K562 (cell line): Measurements from ENCODE around the gene CLDN7. TPM values are rescaled to one million over a fixed set of nuclear protein-coding genes. Genes with fewer than 3 reads are reported as not detected.

Experiments
- ATAC-seq: fragments of 200-7000 bp; cut with Tn5 transposase; 3 replicates; pipeline ENCODE4 v1.9.1; 2020; ENCODE audit warnings: moderate library complexity
- BruUV-seq: library from RNA; stranded (reverse); fragments of 400-500 nt; replicated peaks from 2 replicates; lab custom pipeline; 2021; lab: Mats Ljungman, UMichigan
- CTCF ChIA-PET: fragments of 300-600 bp; formaldehyde crosslinking; extraction: SDS; loops from one replicate; lab custom pipeline; 2021; ENCODE audit warnings: low intra/inter-chr PET ratio; lab: Yijun Ruan, JAX
- POLR2A ChIA-PET: fragments of 300-600, 350-650 bp; sonication (Branson Sonifier 250); formaldehyde crosslinking; extraction: SDS; loops from one replicate; lab custom pipeline; 2021; ENCODE audit warnings: antibody characterized with exemption, inconsistent platforms; lab: Yijun Ruan, JAX
- DNase-seq, 4 experiments: peaks; one replicate each; pipeline versions ENCODE4 v3.0.0 to v3.0.0-alpha.2; 2011 to 2018; ENCODE audit warnings: low spot score in 3 of 4, mixed read lengths in 3 of 4; ENCODE audit errors: extremely low read depth in 1 of 4
- FAIRE-seq: peaks from 2 replicates; lab custom pipeline; 2011; peaks lifted over from hg19 to GRCh38; lab: Jason Lieb, UNC
- H2AFZ ChIP-seq: 2 replicates; pipeline ENCODE4 v1.6.0; 2011; ENCODE audit warnings: low read depth, low read length, control low read depth, inconsistent platforms
- H3K27ac ChIP-seq: fragments of 200-600 bp; 3 replicates; pipeline ENCODE4 v1.8.0; 2011; ENCODE audit warnings: low read depth, mild to moderate bottlenecking, control low read depth, inconsistent platforms, low read length, moderate library complexity, mixed read lengths; ENCODE audit errors: extremely low read depth
- H3K27me3 ChIP-seq, 2 experiments: fragments of 300-600 bp in 1 of 2; 2 replicates in 1 of 2; 3 replicates in 1 of 2; pipeline versions ENCODE4 v1.6.0 to v1.8.0; 2011; ENCODE audit warnings: inconsistent platforms in 2 of 2, low read length in 2 of 2, mild to moderate bottlenecking in 1 of 2, mixed read lengths in 1 of 2, moderate library complexity in 1 of 2; ENCODE audit not compliant: control insufficient read depth in 2 of 2, insufficient read depth in 2 of 2
- H3K36me3 ChIP-seq: fragments of 300-600 bp; 3 replicates; pipeline ENCODE4 v1.8.0; 2011; ENCODE audit warnings: mild to moderate bottlenecking, low read length, inconsistent platforms; ENCODE audit not compliant: control insufficient read depth, insufficient read depth
- H3K4me1 ChIP-seq, 2 experiments: fragments of 200-600 bp in 1 of 2; replicated peaks in 1 of 2; 2 replicates in 1 of 2; 3 replicates in 1 of 2; pipeline versions ENCODE4 v1.5.1 to v1.8.0; 2011; ENCODE audit warnings: inconsistent platforms in 2 of 2, low read length in 2 of 2, mild to moderate bottlenecking in 1 of 2, mixed read lengths in 1 of 2, moderate library complexity in 1 of 2; ENCODE audit not compliant: control insufficient read depth in 2 of 2, insufficient read depth in 2 of 2
- H3K4me2 ChIP-seq: 2 replicates; pipeline ENCODE4 v1.6.1; 2011; ENCODE audit warnings: low read length, control low read depth, inconsistent platforms, mixed read lengths; ENCODE audit not compliant: insufficient read depth
- H3K4me3 ChIP-seq: fragments of 200-600 bp; sonication (generic), shearing (Covaris generic); 2 replicates; pipeline ENCODE4 v1.5.1; 2016; ENCODE audit warnings: control low read depth, inconsistent platforms
- H3K79me2 ChIP-seq: fragments of 200-600 bp; 3 replicates; pipeline ENCODE4 v1.8.0; 2011; ENCODE audit warnings: low read length, inconsistent platforms; ENCODE audit not compliant: control insufficient read depth, insufficient read depth
- H3K9ac ChIP-seq, 2 experiments: 2 replicates each; pipeline versions ENCODE4 v1.6.0 to v1.6.1; 2011; ENCODE audit warnings: low read depth in 2 of 2, low read length in 2 of 2, control low read depth in 1 of 2, inconsistent platforms in 1 of 2, mild to moderate bottlenecking in 1 of 2, mixed read lengths in 1 of 2; ENCODE audit not compliant: insufficient read depth in 1 of 2
- H3K9me1 ChIP-seq: one replicate; pipeline ENCODE4 v1.6.0; 2011; ENCODE audit warnings: inconsistent platforms, mild to moderate bottlenecking, low read length, moderate library complexity; ENCODE audit not compliant: control insufficient read depth, insufficient read depth
- H3K9me3 ChIP-seq: replicated peaks from 2 replicates; pipeline ENCODE4 v1.5.1; 2011; ENCODE audit warnings: low read depth, low read length, inconsistent platforms; ENCODE audit not compliant: control insufficient read depth, insufficient read depth
- H4K20me1 ChIP-seq: replicated peaks from 2 replicates; pipeline ENCODE4 v1.6.1; 2011; ENCODE audit warnings: low read length, inconsistent platforms, mixed read lengths; ENCODE audit not compliant: control insufficient read depth, insufficient read depth
- DDX20 ChIP-seq: fragments of 450-650 bp; IDR thresholded peaks from 2 replicates; pipeline ENCODE4 v1.6.1; 2016; ENCODE audit warnings: missing genetic modification characterization, low read depth, mild to moderate bottlenecking, missing compliant biosample characterization, moderate library complexity
- EHMT2 ChIP-seq: fragments of 450-650 bp; IDR thresholded peaks from 2 replicates; pipeline ENCODE4 v1.6.1; 2018; ENCODE audit warnings: antibody characterized with exemption
- ELF4 ChIP-seq: fragments of 450-650 bp; formaldehyde crosslinking; IDR thresholded peaks from 2 replicates; pipeline ENCODE4 v1.4.0; 2022; ENCODE audit warnings: missing genetic modification characterization
- EP300 ChIP-seq: IDR thresholded peaks from 2 replicates; pipeline ENCODE4 v1.6.1; 2012; ENCODE audit warnings: low read length, improper control_type of control experiment
- FOXA3 ChIP-seq, 2 experiments: fragments of 450-650 bp in 1 of 2; sonication (generic) in 1 of 2; formaldehyde crosslinking; IDR thresholded peaks in 1 of 2; conservative IDR thresholded peaks in 1 of 2; 2 replicates each; pipeline versions ENCODE4 v1.4.0 to v1.8.0; 2020 to 2022; ENCODE audit warnings: mild to moderate bottlenecking in 2 of 2, missing genetic modification reagents in 1 of 2
- FOXJ3 ChIP-seq: sonication (generic); formaldehyde crosslinking; IDR thresholded peaks from 2 replicates; pipeline ENCODE4 v1.4.0; 2020; ENCODE audit warnings: mild to moderate bottlenecking, missing genetic modification reagents
- FUS ChIP-seq: fragments of 200-400 bp; formaldehyde crosslinking; optimal IDR thresholded peaks from 2 replicates; pipeline ENCODE3; 2017; ENCODE audit warnings: low read depth, low read length
- IFI16 ChIP-seq: fragments of 250-450 bp; sonication (Bioruptor Pico); IDR thresholded peaks from 2 replicates; pipeline ENCODE4 v2.1.2; 2022; ENCODE audit warnings: mild to moderate bottlenecking, inconsistent platforms
- KDM2B ChIP-seq: fragments of 250-450 bp; sonication (Bioruptor Pico); IDR thresholded peaks from 2 replicates; pipeline ENCODE4 v1.8.0; 2021; ENCODE audit warnings: mild to moderate bottlenecking, moderate library complexity
- NR2C2 ChIP-seq, 2 experiments: fragments of 200-800 bp in 1 of 2; sonication (Bioruptor generic) in 1 of 2; sonication (generic) in 1 of 2; formaldehyde crosslinking in 1 of 2; IDR thresholded peaks; 2 replicates each; pipeline versions ENCODE4 v1.6.1 to v1.8.0; 2016 to 2022; ENCODE audit warnings: mild to moderate bottlenecking in 1 of 2, missing compliant biosample characterization in 1 of 2, missing genetic modification characterization in 1 of 2, missing genetic modification reagents in 1 of 2
- NRF1 ChIP-seq, 2 experiments: fragments of 450-650 bp; IDR thresholded peaks in 1 of 2; conservative IDR thresholded peaks in 1 of 2; 2 replicates each; pipeline ENCODE4 v1.6.1; 2014; ENCODE audit warnings: mild to moderate bottlenecking in 2 of 2
- PHF21A ChIP-seq: fragments of 450-650 bp; IDR thresholded peaks from 2 replicates; pipeline ENCODE4 v1.6.1; 2017; ENCODE audit warnings: low read depth, borderline replicate concordance
- RFX5 ChIP-seq: IDR thresholded peaks from 2 replicates; pipeline ENCODE4 v1.6.1; 2011; ENCODE audit warnings: low read depth, mild to moderate bottlenecking, improper control_type of control experiment, low read length
- SIN3B ChIP-seq: fragments of 450-650 bp; IDR thresholded peaks from 2 replicates; pipeline ENCODE4 v1.6.1; 2017; ENCODE audit warnings: low read depth, mild to moderate bottlenecking, moderate library complexity
- TCF3 ChIP-seq: sonication (generic); formaldehyde crosslinking; IDR thresholded peaks from 2 replicates; pipeline ENCODE4 v1.4.0; 2020; ENCODE audit warnings: mild to moderate bottlenecking, missing genetic modification reagents
- TEAD1 ChIP-seq, 2 experiments: fragments of 450-650 bp in 1 of 2; sonication (generic) in 1 of 2; formaldehyde crosslinking; IDR thresholded peaks; 2 replicates each; pipeline versions ENCODE4 v1.4.0 to v1.8.0; 2020 to 2022; ENCODE audit warnings: mild to moderate bottlenecking in 2 of 2, missing genetic modification reagents in 1 of 2
- WGBS: fragments of 100-300 bp; shearing (Covaris generic); methylation state at CpG from one replicate; pipeline ENCODE4 v1.1.6; 2016; ENCODE audit warnings: low coverage, mixed read lengths; ENCODE audit not compliant: insufficient coverage; ENCODE audit errors: missing lambda C conversion rate; 5-methylcytosine and 5-hydroxymethylcytosine counted together
- in situ Hi-C: fragments of 300-500 bp; cut with MboI; formaldehyde crosslinking; loops from 4 replicates; pipeline ENCODE4 v1.15.0; 2018; ENCODE audit warnings: inconsistent platforms, mixed read lengths
- intact Hi-C: fragments of 100-400 bp; cut with micrococcal nuclease; formaldehyde crosslinking; loops from 2 replicates; pipeline ENCODE4 v1.14.2; 2022
- polyA plus RNA-seq, 8 experiments: library from polyadenylated mRNA; depleted of rRNA in 4 of 8; stranded (reverse) in 5 of 8; unstranded in 3 of 8; fragments of >200 nt; fragmentation: Nextera tagmentation in 2 of 8; fragmentation: Illumina TruSeq in 1 of 8; extraction: Ambion mirVana in 2 of 8; extraction: Trizol in 1 of 8; gene quantifications; 2 replicates each; pipeline versions ENCODE4 v1.2.1 to v1.2.3, GENCODE V29; 2011 to 2014; ENCODE audit warnings: inconsistent platforms in 1 of 8, missing spikeins in 1 of 8
- total RNA-seq, 7 experiments: library from RNA; depleted of rRNA in 6 of 7; stranded (reverse); fragments of >200 nt in 6 of 7; fragmentation: Illumina TruSeq in 2 of 7; extraction: Trizol in 2 of 7; gene quantifications; 2 replicates each; pipeline versions ENCODE4 v1.2.1 to v1.2.3, GENCODE V29; 2011 to 2021; ENCODE audit warnings: low replicate concordance in 1 of 7
- TF ChIP-seq, protein P1 (sequence below): fragments of 250-450 bp; sonication (Bioruptor Pico); IDR thresholded peaks from 2 replicates; pipeline ENCODE4 v1.6.1; 2021; ENCODE audit warnings: mild to moderate bottlenecking
- TF ChIP-seq, protein P2 (sequence below): sonication (generic); formaldehyde crosslinking; IDR thresholded peaks from 2 replicates; pipeline ENCODE4 v1.9.0; 2022; ENCODE audit warnings: mild to moderate bottlenecking, missing genetic modification reagents

CLDN7 gene
- total and polyA plus RNA-seq, 9 of the 15 experiments (the other 6 are each of a cell fraction or from before 2014, with no cell fraction given): 2.2 to 14.5 (median 7.6) TPM

DNA sequence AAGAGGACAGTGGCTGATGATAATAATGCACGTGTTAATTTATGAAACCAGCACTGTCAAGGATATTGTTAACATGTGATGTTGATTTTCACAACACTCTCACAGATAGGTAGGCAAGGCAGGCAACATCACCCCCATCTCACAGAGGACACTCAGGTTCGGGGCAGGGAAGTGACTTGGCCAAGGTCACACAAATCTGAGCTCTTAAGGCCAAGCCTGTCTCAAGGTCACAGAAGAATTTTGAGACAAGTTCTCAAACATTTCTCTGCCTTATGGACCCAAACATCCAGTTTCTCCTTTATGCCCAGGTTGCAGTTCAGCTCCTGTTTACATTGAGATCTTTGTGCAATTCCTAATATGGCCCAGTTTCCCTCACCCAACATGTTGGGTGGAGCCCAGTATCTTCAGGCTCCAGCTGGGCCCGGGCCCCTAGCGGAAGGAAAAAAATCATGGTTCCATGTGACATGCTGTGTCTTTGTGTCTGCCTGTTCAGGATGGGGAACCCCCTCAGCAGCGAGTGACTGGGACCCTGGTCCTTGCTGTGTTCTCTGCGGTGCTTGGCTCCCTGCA is 20.6 kb upstream of the CLDN7 start:
- in situ Hi-C loops: loop anchor here (5.0 kb wide), 1 partner anchor 59 kb away; no protein-coding TSS in a partner anchor
- no TSS peak for BruUV-seq
- peak; percentile 84 for FAIRE-seq
- Histone ChIP-seq H3K27me3 (no peaks in the 10 kb centered on the region), H3K9me1 (no peaks in the 10 kb centered on the region), H3K79me2 (no peaks in the 10 kb centered on the region; the same call in 2 of the 3 replicates), H3K27ac (peak overlapping the region; percentile 39; the same call in 2 of the 3 replicates), H3K36me3 (0 out of 3 replicates have a peak, but pooled peaks cover 3% of the 10 kb centered on the region), H3K4me2 (peak overlapping the region; percentile 73), H3K4me1 (peaks cover 15 to 44% of the 10 kb centered on the region in 2 experiments; a peak in 4 of 5 replicates), H2AFZ (no peak overlapping the region), H3K9me3 (no peaks in the 10 kb centered on the region), H3K9ac (peak overlapping the region; percentile 65 to 91; a peak in 3 of 4 replicates), H3K4me3 (peak overlapping the region; percentile 65; the same call in 1 of the 2 replicates), H4K20me1 (no peaks in the 10 kb centered on the region; the same call in 1 of the 2 replicates)
- intact Hi-C loops: loop anchor here (5.0 kb wide), 1 partner anchor 46 kb away; the partner anchor contains the start of gene PHF23
- DNase-seq: peak in 3 of 4 experiments; percentile 35 to 69 (median 44)
- ChIA-PET CTCF (no interaction called here), POLR2A (interaction anchor here (0.6 to 1.4 kb wide), 7 partner anchors 11 to 367 kb away, joined by 3 to 5 read pairs (median 3); partner anchors contain the start of gene PHF23)
- WGBS: 8% methylated on average over 6 of the region's 6 CpGs
- peak; percentile 22; the same call in 1 of the 3 replicates for ATAC-seq
- TF ChIP-seq FOXA3 (CRISPR knock-in tag; conservative IDR thresholded peaks at IDR 0.05 in 1 of 2, IDR thresholded peaks at IDR 0.05 in 1 of 2) (peak; percentile 48 to 70; a peak in 2 of 4 replicates), KDM2B (CRISPR knock-in tag) (no peak), NRF1 (conservative IDR thresholded peaks at IDR 0.05 in 1 of 2, IDR thresholded peaks at IDR 0.05 in 1 of 2) (no peak), FUS (no peak), TEAD1 (CRISPR knock-in tag; IDR thresholded peaks at IDR 0.05) (0 out of 4 replicates have a peak, but pooled peaks of 1 of the 2 experiments have one; percentile 17), PHF21A (no peak), DDX20 (no peak), NR2C2 (CRISPR knock-in tag; IDR thresholded peaks at IDR 0.05) (no peak), NR2C2 (tag; IDR thresholded peaks at IDR 0.05) (no peak), FOXJ3 (CRISPR knock-in tag) (no peak), RFX5 (no peak), ELF4 (CRISPR knock-in tag) (no peak), EHMT2 (no peak), TCF3 (CRISPR knock-in tag) (peak; percentile 58), EP300 (no peak), SIN3B (no peak), IFI16 (no peak)
- TF ChIP-seq, protein P1, sequence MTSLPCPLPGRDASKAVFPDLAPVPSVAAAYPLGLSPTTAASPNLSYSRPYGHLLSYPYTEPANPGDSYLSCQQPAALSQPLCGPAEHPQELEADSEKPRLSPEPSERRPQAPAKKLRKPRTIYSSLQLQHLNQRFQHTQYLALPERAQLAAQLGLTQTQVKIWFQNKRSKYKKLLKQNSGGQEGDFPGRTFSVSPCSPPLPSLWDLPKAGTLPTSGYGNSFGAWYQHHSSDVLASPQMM (CRISPR knock-in tag): no peak
- TF ChIP-seq, protein P2, sequence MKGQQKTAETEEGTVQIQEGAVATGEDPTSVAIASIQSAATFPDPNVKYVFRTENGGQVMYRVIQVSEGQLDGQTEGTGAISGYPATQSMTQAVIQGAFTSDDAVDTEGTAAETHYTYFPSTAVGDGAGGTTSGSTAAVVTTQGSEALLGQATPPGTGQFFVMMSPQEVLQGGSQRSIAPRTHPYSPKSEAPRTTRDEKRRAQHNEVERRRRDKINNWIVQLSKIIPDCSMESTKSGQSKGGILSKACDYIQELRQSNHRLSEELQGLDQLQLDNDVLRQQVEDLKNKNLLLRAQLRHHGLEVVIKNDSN (CRISPR knock-in tag): 0 out of 2 replicates have a peak, but pooled peaks have one; percentile 28
